Measurements from ENCODE around the gene DCLK1.
"Not testable (repeated sequence)": the region's sequence is repeated elsewhere in the genome, so short reads cannot be mapped to it uniquely, and the experiment has no call there.

Gene DCLK1

DNA sequence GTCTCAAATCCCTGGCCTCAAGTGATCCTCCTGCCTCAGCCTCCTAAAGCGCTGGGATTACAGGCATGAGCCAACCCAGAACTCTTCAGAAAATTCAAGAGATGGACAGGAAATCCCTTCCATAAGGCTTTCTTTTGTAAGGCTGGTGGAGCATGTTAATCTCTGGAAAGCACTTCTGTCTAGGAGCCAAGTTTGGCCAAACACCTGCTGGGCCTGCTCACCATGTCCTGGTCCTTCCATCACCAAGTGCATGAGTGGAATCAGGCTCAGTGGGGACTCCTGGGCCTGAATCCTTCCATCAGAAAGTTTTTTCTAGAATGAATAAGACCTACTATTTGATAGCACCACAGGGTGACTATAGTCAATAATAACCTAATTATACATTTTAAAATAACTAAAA, 148.0 kb downstream of the DCLK1 start:
- no peak for DNase-seq

DNA sequence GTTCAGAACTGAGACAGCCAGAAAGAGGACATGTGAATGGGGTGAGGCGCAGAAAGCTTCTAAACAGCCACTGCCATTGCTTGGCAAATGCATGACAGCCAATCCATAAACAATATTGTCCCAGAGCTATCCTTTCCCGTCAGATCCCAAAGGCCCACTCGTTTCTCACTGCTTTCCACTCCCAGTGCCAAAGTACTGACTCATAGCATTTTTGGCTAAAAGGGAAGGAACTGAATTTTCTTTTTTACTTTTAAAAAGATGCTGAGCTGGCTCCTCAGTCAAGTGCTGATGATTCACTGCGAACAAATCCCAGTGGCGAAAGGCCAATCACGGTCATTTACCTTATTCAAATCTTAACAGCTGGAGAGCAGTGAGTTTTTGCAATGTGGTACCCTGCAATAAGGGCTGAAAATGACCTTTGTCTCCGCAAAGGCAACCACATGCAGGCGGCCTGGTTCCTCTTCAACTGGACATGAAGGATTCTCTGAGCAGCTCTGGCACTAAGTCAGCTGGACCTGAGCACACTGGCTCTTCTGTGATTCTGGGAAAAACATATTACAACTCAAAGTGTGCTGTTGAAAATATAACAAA, 151.7 kb downstream of the DCLK1 start:
- peak in 1 of 2 donors; percentile 11 for DNase-seq

DNA sequence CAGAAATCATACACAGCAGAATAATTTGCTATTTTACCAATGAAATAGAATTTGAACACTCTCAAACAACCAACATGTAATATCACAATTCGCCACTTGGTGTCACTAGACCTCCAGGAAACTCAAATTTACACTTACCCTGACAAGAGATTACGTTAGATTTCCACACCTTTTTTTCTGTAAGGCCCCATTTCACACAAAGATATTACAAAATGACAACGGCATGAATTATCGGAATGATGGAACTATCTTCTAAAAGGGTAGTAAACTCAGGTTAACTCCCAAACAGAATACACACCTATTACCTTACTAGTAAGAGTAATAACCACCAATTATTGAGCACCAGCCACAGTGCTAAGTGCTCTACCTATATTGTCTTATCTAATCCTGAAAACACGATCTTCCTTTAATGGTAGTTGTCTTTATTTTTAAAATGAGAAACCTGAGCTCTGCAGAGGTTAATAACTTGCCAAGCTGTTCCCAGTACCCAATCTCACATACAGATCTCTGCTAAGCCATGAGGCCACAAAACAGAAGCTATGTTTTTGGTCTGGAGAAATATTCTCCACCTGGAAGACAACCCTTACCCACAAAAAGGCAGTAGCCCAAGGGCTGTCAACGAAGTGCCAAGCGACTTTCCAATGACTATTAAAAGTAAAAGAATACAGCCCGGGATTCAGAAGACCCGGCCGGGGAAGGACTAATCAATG, 152.4 kb downstream of the DCLK1 start:
- peak; percentile 30 to 81 for DNase-seq

DNA sequence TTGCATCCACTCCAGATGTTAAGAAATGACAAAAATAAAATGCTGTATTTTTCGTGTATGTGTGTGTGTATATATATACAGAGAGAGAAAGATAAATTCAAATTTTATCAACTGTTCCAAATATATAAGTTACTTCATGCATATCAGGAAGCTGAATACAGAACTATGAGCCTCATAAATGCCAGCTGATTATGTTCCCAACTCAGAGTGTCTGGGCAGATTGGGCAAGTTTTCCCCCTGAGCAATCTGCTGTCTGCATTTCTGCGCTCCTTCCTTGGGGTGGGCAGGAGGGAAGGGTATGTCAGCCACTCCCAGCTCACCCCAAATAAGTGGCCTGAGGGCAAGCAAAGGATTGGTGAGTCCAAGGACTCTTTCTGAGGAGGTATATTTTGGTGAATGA, 154.1 kb downstream of the DCLK1 start:
- DNase-seq, result no peak

DNA sequence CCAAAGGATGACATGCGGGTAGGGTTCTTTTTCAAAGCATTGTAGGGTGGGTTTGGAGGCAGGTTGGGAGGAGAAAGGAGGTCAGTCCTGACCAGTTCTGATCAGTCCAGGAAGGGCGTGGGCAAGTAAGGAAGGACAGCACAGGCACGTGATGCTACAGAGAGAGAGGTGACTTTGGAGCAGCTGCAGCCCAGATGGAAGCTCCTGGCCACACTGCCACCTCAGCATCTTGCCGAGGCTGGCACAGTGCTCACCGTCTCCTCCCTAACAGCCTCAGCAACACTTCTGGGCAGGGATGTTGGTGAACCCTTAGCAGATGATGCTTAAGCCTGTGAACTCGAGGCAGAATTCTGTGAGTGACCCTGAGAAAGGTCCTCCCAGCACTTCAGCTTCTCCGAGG, 155.1 kb downstream of the DCLK1 start:
- DNase-seq, result no peak

DNA sequence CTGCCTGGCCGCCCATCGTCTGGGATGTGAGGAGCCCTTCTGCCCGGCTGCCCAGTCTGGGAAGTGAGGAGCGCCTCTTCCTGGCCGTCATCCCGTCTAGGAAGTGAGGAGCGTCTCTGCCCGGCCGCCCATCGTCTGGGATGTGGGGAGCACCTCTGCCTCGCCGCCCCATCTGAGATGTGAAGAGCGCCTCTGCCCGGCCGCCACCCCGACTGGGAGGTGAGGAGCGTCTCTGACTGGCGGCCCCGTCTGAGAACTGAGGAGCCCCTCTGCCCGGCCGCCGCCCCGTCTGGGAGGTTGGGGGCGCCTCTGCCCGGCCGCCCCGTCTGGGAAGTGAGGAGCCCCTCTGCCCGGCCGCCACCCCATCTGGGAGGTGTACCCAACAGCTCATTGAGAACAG, 164.2 kb downstream of the DCLK1 start:
- not testable (repeated sequence) for DNase-seq

DNA sequence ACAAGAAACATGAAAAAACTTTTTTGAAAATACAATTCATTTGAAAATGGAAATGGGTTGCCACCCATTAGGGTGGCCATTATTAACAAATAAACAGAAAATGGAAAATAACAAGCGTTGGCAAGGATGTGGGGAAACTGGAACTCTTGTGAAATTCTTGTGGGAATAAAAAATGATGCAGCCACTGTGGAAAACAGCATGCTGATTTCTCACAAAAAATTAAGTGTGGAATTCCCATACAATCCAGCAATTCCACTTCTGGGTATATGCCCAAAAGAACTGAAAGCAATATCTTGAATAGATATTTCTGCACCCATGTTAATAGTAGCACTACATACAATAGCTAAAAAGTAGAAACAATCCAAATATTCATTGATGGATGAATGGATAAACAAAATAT, 165.2 kb downstream of the DCLK1 start:
- DNase-seq, result no peak

DNA sequence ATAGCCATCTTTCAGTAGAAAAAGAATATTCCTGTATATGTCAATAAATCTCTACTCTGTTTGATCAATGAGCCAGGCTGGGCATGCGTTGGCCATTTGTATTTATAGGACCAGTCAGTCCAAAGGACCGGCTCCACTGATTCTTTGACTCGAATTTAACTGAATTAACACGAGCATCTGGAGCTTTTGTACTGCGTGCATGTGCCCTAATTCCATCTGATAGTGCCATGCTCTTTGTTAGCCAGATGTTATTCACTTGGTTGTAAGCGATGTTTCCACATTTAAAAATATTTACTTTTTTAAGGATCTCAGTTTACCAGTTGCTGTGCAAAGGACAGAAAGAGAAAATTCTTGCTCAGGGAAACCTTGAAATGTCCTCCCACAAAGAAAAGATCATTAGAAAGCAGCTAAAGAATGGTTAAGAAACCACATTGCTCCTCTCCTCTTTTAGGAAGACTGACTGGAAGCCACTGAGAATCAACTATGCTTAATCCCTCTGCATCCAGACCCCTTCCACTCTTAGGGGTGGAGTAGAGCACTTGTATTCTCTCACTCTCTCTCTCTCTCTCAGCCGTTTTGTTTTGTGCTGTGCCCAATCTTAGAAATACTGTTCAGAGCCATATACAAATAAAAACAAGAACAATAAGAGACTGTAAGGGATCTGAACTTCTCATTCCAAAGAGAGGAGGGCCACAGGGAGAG, 165.8 kb downstream of the DCLK1 start:
- DNase-seq, result no peak

DNA sequence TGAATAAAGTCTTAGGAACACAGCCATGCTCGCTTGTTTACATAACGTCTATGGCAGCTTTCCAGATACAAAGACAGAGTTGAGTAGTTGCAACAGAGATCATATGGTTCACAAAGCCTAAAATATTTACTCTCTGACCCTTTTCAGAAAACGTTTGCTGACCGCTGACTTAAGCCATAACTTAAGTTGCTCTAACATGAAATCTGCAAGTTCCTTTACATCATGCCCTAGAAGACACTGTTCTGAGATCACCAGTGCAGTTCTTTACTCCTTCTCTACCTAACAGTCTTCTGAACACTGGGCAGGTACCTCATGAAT, 166.4 kb downstream of the DCLK1 start:
- no peak for DNase-seq

DNA sequence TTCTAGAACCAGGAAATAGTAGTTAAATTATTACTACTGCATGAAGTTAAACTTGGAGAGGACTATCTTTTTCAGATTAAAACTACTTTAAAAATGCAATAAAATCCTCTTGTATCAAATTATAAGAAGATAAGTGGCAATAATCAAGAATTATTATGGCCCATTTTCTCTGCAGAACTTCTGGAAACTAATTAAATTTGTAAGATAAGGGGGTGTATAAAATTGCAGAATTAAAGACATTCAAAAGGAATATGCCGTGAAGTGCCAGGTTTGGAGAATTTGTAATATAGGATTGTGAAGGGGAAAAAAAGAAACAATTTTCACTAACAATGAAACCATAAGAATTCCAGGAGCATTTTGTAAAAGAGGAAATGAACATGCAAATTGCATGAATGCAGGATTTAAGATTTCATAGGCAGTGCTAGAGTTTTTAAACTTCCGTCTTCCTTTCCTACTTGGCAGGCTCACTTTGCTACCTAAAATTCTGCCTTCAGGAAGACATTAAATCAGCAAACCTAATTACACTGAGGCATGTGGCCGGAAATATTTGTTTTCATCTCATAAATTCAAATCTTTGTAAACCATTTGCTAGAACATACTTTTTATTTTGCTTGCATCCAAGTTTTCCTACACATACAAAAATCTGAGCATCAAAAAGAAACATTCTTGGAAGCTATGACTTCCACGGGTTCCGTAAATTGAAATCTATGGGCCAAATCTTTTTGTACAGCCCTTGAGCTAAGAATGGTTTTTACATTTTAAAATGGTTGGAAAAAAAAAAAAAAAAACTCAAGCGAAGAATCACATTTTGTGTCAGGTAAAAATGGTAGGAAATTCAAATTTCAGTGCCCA, 166.9 kb downstream of the DCLK1 start:
- DNase-seq, result no peak

DNA sequence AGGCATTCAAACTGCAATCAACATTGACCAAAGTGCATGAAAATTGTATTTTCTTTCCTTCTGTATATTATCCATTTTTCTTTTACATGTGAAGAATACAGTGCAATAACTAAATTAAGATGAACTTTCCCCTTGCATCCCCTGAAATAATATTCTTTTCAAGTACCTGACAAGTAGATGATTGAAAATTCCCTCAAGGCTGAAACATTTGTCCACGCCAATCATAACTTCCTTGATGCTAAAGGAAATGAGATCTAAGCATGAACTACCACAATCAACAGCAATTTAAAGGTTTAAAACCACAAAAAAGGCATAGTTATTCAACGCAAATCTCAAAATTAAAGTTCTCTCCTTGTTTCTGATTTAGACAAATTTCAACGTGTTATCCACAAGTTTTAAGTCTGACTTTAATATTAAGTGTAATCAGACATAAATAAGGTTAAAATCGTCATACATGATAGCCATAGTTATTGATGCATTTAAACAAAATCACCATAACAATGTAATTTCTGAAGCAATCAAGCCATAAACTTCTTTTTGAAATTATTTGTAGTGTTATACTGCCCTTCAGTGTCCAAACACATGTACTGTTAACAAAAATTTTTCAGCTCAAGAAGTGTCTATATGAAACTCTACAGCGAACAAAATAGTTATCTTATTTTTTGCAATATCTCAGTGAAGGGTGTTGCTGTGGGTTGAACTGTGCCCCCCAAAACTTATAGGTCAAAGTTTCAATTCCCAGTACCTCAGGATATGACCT, 169.5 kb downstream of the DCLK1 start:
- DNase-seq, result no peak

DNA sequence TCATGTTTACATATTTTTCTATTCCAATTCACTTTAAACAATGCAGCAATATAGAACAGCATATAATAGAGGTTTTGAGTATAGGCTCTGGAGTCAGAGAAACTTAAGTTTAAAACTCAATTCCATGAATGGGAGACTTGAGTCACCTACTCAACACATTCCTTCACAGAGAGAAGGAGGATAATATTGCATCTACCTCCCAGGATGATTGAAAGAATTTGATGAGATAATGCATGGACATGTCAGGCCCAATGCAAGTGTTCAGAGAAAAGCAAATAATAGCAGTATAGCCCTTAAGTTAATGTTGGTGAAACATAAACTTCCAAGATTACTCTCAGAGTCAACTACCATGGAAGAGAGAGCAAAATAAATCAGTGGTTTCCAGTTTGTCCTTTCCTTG, 170.2 kb downstream of the DCLK1 start:
- no peak for DNase-seq

DNA sequence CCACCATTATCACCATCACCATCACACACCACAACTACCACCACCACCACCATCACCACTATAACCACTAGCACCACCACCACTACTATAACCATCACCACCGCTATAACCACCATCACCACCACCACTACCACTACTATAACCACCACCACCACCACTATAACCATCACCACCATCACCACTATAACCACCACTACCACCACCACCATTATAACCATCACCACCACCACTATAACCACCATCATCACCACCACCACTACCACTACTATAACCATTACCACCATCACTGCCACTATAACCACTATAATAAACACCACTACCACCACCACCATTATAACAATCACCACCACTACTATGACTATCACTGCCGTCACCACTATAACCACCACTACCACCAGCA, 173.2 kb downstream of the DCLK1 start:
- DNase-seq, result no peak

DNA sequence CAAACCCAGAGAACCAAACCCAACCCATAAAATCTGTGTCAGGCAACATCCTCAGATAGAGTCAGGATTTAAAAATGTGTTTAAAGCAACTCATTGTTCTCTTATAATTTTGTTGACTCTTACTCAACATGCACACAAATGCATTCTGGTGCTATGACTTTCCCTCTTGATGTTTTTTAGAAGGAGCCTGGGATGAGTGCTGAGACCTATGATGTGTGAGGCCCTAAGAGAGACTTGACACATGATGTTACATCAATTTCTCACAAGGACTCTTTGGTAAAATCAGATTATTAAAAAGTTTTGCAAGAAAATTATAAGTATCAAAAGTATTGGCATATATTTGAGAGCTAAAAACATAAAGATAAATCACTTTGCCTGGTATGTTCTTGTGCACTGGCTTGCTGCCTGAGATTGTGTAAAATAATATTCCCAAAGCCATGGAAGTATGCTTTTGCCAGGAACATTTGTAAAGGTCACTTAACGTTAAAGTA, 173.9 kb downstream of the DCLK1 start:
- no peak for DNase-seq

DNA sequence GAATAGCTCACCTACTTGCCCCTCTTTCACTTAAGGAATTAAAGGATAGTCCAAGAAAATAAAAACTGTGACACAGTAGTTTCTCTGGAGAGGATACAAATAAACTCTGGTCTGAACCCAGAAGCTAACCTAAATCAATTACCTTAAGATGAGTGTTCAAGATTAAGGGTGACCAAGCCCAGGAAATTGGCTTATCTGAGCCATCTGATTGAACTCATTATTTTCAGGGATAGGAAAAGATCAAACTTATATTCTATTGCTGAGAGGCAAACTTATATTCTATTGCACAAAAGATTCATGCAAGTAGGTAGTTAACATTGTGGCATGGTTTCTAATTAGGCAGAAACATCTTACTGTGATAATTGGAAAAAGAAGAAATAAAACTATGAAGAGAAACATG, 175.1 kb downstream of the DCLK1 start:
- DNase-seq, result no peak

DNA sequence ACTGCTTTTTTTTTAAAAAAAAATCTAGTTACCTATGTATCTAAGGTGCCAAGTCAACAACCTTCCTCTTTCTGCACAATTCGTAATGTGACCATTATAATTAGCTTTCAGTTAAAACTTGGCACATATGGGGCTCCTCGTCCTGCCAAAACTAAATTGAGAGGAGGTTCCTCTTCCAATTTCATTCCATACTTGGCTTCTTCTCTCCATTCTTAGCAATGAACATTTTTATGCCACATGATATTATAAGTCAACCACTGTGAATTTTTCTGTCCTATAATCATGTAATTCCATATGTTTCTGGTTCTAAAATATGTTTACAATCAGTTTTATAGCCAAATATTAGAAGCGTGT, 177.0 kb downstream of the DCLK1 start:
- DNase-seq, result no peak

DNA sequence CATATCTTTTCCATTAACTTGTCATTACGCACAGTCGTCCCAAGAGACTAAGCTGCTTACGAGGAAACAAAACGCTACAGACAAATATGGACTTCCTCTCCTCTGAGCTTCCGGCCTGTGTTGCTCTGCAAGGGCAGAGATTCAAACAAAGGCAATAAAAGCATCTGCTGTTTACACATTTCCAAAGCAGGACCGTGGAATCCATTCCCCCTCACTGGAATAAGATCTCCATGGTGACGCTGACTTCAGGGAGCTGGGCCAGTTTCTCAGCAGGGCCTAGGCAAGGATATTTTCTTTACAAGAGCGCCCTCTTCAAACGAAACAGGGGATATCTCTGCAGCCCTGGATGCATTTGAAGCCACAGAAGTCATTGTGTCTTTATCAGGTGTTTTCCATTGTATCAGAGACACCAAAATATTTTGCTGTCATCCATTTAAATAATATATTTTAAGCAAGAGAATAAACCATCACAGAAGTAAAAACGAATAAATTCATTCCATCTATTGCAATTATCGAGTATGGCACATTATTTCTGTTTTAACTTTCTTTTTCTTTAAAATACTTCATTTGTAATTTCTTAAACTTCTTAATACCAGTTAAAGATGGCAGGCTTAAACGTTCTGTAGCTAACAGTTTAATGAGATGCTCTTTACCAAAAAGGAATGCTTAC, 177.5 kb downstream of the DCLK1 start:
- DNase-seq, result no peak

DNA sequence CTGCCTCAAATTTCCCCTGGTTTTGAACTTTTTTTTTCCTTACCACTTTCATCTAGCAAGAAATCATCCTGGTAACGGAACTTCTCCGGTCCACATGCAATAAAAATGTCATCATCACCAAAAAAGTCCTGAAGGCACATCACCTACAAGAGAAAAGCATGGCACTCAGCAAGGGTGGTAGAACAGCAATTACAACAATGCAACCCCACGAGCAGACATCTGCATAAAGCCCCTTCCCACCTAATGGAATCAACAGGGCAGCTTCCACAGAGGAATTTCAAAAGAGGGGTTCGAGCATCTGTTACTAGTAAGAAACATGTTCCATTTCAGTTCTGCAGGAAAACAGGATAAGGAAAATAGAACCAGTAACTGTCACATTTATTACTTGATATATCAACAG, 183.9 kb downstream of the DCLK1 start:
- no peak for DNase-seq

DNA sequence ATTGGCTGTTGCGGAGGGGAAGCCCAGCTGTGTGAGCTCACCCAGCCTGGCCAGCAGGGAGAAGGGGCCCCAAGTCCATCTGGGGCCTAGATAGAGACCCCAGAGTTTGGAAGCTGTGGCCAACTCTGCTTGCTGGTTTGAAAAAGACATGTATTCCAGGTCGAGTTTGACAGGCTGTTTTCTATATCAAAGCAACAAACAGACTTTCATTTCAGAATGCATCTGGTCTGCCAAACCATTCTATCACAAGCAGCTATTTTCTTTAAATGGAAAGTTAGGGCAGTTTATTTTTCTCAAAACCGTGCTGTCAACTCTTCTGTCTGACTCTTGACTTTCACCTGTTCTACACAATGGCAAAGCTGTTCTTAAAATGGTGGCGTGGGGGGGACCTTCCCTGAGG, 185.8 kb downstream of the DCLK1 start:
- no peak for DNase-seq

DNA sequence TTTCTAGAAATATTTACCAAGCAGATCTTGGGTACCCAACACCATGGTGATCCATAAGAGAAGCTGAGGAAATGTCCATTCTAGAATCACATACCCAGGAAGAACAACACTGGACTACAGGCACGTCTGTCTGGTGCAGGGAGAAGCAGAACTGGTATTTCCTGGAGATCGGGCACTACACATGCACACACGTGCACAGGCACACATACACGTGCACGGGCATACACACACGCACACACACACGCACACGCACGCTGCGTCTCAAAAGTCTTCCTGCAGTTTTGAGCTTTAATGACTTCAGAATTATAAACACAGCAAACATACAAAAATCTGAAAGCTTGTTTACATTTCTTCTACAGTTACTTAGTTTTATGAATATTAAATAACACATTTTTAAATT, 189.8 kb downstream of the DCLK1 start:
- DNase-seq, result no peak

DNA sequence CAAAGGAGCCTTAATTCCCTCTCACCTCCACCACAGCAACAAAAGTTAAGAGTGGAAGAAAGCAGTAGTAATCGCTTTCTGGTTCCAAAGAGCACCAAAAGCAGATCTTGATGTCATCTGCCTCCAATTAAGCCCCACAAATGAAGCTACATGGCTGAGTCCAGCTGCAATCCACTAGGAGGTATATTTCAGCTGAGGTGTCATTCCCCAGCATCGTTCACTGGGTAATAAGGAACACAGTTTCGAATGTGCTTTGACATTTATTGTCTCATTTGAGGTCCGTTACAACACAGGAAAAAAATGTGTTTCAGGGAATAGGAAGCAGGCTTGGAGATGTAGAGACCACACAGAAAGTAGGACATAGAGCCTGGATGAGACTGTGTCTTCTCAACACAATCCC, 190.4 kb downstream of the DCLK1 start:
- no peak for DNase-seq
